ENCODE results near the gene KANK3. TPM values are rescaled to one million over a fixed set of nuclear protein-coding genes. Genes with fewer than 3 reads are reported as not detected.

Gene KANK3
- total and polyA plus RNA-seq, 10 of the 15 experiments (the other 5 are each of a cell fraction or from before 2014, with no cell fraction given) = 0.03 to 0.93 (median 0.22) TPM; not detected in 1

DNA sequence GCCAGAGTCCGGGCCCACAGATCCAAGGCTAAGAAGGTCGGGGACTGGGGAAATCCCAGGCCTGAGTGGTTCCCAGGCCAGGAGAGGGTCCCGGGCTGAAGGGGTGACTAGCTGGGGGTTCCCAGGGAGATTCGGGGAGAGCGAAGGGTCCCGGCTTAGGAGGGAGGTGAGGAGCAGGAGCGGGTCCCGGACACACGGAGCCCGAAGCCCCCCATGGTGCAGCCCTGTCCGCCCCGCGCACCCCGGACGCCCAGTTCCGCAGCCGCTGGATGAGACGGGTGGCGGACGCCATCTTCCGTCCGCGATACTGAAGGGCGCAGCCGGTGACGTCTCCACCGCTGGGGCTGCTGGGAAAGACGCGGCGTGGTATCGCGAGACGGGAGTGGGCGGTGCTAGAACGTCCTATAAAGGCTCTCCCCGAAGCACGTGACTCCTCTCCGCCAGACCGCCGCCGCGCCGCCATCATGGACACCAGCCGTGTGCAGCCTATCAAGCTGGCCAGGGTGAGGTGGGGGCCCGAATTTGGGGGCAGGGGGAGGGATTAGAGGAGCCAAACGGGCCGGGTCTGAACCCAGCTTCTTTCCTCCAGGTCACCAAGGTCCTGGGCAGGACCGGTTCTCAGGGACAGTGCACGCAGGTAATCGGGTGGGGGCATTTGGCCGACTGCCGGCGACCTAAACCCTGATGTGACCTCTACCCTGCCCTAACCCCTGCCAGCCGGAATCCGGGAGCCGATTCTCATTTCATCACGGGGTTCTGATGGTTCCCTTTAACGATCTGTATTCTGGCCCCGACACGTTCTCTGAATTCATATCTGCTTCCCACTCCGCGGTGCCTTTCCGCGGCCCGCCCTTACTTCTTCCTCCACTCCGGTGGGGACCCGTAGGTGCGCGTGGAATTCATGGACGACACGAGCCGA is 21.7 kb downstream of the KANK3 start, which contains the start of the genes NDUFA7 and RPS28 (continued):
- TF ChIP-seq CEBPB (IDR thresholded peaks at IDR 0.05; ENCODE audit: borderline replicate concordance in 1 of 2, low read depth in 2 of 2, low read length in 2 of 2) (no peak), MEF2A (IDR thresholded peaks at IDR 0.05; ENCODE audit: insufficient read depth, low read depth, low read length) (0 out of 2 replicates have a peak, but pooled peaks have one; percentile 15), SMARCA5 (IDR thresholded peaks at IDR 0.05) (peak; percentile 74; the same call in 1 of the 2 replicates), YBX1 (IDR thresholded peaks at IDR 0.05) (no peak), ZNF274 (IDR thresholded peaks at IDR 0.05; ENCODE audit: insufficient read depth, insufficient read length) (no peak), ASH2L (IDR thresholded peaks at IDR 0.05; ENCODE audit: borderline replicate concordance, low read depth) (no peak), ZNF622 (IDR thresholded peaks at IDR 0.05) (no peak), RUNX3 (IDR thresholded peaks at IDR 0.05; ENCODE audit: low read length) (peak; percentile 56), SREBF2 (IDR thresholded peaks at IDR 0.05; ENCODE audit: low read length) (no peak), PAX5 (IDR thresholded peaks at IDR 0.05; ENCODE audit: borderline replicate concordance, low read depth, low read length) (peak; percentile 23; the same call in 1 of the 2 replicates), POU2F2 (IDR thresholded peaks at IDR 0.05; ENCODE audit: borderline replicate concordance, low read depth, low read length) (peak; percentile 74; the same call in 2 of the 3 replicates), CHD1 (IDR thresholded peaks at IDR 0.05; ENCODE audit: low read depth, low read length) (no peak), MXI1 (IDR thresholded peaks at IDR 0.05; ENCODE audit: low read depth, low read length) (peak; percentile 87), SREBF1 (IDR thresholded peaks at IDR 0.05; ENCODE audit: low read length) (no peak), NR2F1 (conservative IDR thresholded peaks at IDR 0.05) (peak; percentile 54), STAT1 (conservative IDR thresholded peaks at IDR 0.05) (no peak), POLR2A (IDR thresholded peaks at IDR 0.05; ENCODE audit: low read depth, low read length) (peak; percentile 97)
- TF ChIP-seq, protein P1, sequence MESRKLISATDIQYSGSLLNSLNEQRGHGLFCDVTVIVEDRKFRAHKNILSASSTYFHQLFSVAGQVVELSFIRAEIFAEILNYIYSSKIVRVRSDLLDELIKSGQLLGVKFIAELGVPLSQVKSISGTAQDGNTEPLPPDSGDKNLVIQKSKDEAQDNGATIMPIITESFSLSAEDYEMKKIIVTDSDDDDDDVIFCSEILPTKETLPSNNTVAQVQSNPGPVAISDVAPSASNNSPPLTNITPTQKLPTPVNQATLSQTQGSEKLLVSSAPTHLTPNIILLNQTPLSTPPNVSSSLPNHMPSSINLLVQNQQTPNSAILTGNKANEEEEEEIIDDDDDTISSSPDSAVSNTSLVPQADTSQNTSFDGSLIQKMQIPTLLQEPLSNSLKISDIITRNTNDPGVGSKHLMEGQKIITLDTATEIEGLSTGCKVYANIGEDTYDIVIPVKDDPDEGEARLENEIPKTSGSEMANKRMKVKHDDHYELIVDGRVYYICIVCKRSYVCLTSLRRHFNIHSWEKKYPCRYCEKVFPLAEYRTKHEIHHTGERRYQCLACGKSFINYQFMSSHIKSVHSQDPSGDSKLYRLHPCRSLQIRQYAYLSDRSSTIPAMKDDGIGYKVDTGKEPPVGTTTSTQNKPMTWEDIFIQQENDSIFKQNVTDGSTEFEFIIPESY (IDR thresholded peaks at IDR 0.05) = no peak
- TF ChIP-seq, protein P2, sequence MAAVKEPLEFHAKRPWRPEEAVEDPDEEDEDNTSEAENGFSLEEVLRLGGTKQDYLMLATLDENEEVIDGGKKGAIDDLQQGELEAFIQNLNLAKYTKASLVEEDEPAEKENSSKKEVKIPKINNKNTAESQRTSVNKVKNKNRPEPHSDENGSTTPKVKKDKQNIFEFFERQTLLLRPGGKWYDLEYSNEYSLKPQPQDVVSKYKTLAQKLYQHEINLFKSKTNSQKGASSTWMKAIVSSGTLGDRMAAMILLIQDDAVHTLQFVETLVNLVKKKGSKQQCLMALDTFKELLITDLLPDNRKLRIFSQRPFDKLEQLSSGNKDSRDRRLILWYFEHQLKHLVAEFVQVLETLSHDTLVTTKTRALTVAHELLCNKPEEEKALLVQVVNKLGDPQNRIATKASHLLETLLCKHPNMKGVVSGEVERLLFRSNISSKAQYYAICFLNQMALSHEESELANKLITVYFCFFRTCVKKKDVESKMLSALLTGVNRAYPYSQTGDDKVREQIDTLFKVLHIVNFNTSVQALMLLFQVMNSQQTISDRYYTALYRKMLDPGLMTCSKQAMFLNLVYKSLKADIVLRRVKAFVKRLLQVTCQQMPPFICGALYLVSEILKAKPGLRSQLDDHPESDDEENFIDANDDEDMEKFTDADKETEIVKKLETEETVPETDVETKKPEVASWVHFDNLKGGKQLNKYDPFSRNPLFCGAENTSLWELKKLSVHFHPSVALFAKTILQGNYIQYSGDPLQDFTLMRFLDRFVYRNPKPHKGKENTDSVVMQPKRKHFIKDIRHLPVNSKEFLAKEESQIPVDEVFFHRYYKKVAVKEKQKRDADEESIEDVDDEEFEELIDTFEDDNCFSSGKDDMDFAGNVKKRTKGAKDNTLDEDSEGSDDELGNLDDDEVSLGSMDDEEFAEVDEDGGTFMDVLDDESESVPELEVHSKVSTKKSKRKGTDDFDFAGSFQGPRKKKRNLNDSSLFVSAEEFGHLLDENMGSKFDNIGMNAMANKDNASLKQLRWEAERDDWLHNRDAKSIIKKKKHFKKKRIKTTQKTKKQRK (IDR thresholded peaks at IDR 0.05; ENCODE audit: low read depth, low read length) = peak; percentile 7; the same call in 1 of the 2 replicates
- TF ChIP-seq, protein P3, sequence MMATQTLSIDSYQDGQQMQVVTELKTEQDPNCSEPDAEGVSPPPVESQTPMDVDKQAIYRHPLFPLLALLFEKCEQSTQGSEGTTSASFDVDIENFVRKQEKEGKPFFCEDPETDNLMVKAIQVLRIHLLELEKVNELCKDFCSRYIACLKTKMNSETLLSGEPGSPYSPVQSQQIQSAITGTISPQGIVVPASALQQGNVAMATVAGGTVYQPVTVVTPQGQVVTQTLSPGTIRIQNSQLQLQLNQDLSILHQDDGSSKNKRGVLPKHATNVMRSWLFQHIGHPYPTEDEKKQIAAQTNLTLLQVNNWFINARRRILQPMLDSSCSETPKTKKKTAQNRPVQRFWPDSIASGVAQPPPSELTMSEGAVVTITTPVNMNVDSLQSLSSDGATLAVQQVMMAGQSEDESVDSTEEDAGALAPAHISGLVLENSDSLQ (IDR thresholded peaks at IDR 0.05) = no peak; the same call in 1 of the 2 replicates
- TF ChIP-seq, protein P4, sequence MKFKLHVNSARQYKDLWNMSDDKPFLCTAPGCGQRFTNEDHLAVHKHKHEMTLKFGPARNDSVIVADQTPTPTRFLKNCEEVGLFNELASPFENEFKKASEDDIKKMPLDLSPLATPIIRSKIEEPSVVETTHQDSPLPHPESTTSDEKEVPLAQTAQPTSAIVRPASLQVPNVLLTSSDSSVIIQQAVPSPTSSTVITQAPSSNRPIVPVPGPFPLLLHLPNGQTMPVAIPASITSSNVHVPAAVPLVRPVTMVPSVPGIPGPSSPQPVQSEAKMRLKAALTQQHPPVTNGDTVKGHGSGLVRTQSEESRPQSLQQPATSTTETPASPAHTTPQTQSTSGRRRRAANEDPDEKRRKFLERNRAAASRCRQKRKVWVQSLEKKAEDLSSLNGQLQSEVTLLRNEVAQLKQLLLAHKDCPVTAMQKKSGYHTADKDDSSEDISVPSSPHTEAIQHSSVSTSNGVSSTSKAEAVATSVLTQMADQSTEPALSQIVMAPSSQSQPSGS (IDR thresholded peaks at IDR 0.05; ENCODE audit: low read length) = peak; percentile 43

Measured in GM12878 (cell line).